ENCODE results near the gene P2RX1. TPM values are rescaled to one million over a fixed set of nuclear protein-coding genes. Genes with fewer than 3 reads are reported as not detected.
A peak's percentile ranks its signal among the peaks of the same experiment; 100 is the strongest.

Gene P2RX1
- total and polyA plus RNA-seq, 4 donors: 0.44 to 5.2 (median 0.64) TPM

GRCh38 chr17:3964203-3965117, 48.2 kb upstream of the P2RX1 start, which contains the start of gene ATP2A3:
Gene ATP2A3 (minus strand): TSS chr17:3964437. CDS start chr17:3964291, 146 bp downstream.
- H3K9me3 ChIP-seq (ENCODE audit: control insufficient read depth in 4 of 4, low read length in 3 of 4): no peaks in the 10 kb centered on the region
- peaks cover 3 to 24% (median 10%) of the 10 kb centered on the region in 4 donors for H3K4me1 ChIP-seq (ENCODE audit: control insufficient read depth in 4 of 4, insufficient read depth in 4 of 4, low read length in 3 of 4)
- no peak within 1 kb of the TSS for H3K9ac ChIP-seq (ENCODE audit: low read depth in 1 of 2, low read length in 2 of 2)
- TF ChIP-seq HNF4G (IDR thresholded peaks at IDR 0.05) (no peak), MAX (IDR thresholded peaks at IDR 0.05) (no peak), RAD21 (IDR thresholded peaks at IDR 0.05) (no peak), ZBTB33 (IDR thresholded peaks at IDR 0.05) (no peak), GABPA (IDR thresholded peaks at IDR 0.05 in 1 of 2, conservative IDR thresholded peaks at IDR 0.05 in 1 of 2) (no peak), EGR1 (IDR thresholded peaks at IDR 0.05; ENCODE audit: low read depth in 2 of 2) (no peak), YY1 (IDR thresholded peaks at IDR 0.05) (no peak), TAF1 (conservative IDR thresholded peaks at IDR 0.05) (no peak), CTCF (IDR thresholded peaks at IDR 0.05; ENCODE audit: low read depth, low read length, missing input control) (no peak), NR2F2 (IDR thresholded peaks at IDR 0.05) (no peak), SP1 (IDR thresholded peaks at IDR 0.05) (no peak), HNF4A (conservative IDR thresholded peaks at IDR 0.05) (no peak), FOXA2 (IDR thresholded peaks at IDR 0.05) (no peak), JUND (IDR thresholded peaks at IDR 0.05) (no peak), FOXA1 (IDR thresholded peaks at IDR 0.05) (no peak), RXRA (IDR thresholded peaks at IDR 0.05) (no peak)
- TF ChIP-seq, protein P1, sequence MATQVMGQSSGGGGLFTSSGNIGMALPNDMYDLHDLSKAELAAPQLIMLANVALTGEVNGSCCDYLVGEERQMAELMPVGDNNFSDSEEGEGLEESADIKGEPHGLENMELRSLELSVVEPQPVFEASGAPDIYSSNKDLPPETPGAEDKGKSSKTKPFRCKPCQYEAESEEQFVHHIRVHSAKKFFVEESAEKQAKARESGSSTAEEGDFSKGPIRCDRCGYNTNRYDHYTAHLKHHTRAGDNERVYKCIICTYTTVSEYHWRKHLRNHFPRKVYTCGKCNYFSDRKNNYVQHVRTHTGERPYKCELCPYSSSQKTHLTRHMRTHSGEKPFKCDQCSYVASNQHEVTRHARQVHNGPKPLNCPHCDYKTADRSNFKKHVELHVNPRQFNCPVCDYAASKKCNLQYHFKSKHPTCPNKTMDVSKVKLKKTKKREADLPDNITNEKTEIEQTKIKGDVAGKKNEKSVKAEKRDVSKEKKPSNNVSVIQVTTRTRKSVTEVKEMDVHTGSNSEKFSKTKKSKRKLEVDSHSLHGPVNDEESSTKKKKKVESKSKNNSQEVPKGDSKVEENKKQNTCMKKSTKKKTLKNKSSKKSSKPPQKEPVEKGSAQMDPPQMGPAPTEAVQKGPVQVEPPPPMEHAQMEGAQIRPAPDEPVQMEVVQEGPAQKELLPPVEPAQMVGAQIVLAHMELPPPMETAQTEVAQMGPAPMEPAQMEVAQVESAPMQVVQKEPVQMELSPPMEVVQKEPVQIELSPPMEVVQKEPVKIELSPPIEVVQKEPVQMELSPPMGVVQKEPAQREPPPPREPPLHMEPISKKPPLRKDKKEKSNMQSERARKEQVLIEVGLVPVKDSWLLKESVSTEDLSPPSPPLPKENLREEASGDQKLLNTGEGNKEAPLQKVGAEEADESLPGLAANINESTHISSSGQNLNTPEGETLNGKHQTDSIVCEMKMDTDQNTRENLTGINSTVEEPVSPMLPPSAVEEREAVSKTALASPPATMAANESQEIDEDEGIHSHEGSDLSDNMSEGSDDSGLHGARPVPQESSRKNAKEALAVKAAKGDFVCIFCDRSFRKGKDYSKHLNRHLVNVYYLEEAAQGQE (IDR thresholded peaks at IDR 0.05): no peak
- TF ChIP-seq, protein P2, sequence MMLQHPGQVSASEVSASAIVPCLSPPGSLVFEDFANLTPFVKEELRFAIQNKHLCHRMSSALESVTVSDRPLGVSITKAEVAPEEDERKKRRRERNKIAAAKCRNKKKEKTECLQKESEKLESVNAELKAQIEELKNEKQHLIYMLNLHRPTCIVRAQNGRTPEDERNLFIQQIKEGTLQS (IDR thresholded peaks at IDR 0.05): no peak
- DNase-seq (ENCODE audit: low spot score): no peak
- H3K36me3 ChIP-seq (ENCODE audit: control insufficient read depth in 4 of 4, insufficient read depth in 3 of 4, low read depth in 1 of 4, low read length in 3 of 4): no peaks in the 10 kb centered on the region
- peak within 1 kb of the TSS in 2 of 3 donors; percentile 4 to 47 for H3K4me3 ChIP-seq (ENCODE audit: low read depth in 1 of 3, low read length in 3 of 3)
- peak within 1 kb of the TSS; percentile 32 to 62 for H3K27ac ChIP-seq (ENCODE audit: low read depth in 1 of 2, low read length in 2 of 2)
- H3K27me3 ChIP-seq (ENCODE audit: control insufficient read depth in 4 of 4, insufficient read depth in 4 of 4, low read length in 3 of 4): peaks cover 0 to 2% (median under 1%) of the 10 kb centered on the region in 4 donors
- WGBS: 3% methylated on average over 92 of the region's 92 CpGs
